LNCaP clone FGC (cell line): Measurements from ENCODE around the gene GLT8D1.
"Not testable (repeated sequence)": the region's sequence is repeated elsewhere in the genome, so short reads cannot be mapped to it uniquely, and the experiment has no call there.

Experiments
- DNase-seq: peaks from one replicate; pipeline ENCODE4 v3.0.0-alpha.2; 2011; ENCODE audit warnings: low read depth
- H3K4me3 ChIP-seq: 2 replicates; pipeline ENCODE4 v1.5.1; 2011; ENCODE audit warnings: mild to moderate bottlenecking, low read depth, low read length, control low read depth
- CTCF ChIP-seq: IDR thresholded peaks from 2 replicates; pipeline ENCODE4 v1.5.1; 2012; ENCODE audit warnings: mild to moderate bottlenecking; ENCODE audit not compliant: control insufficient read depth, insufficient read depth; ENCODE audit errors: extremely low read depth

Gene GLT8D1

GRCh38 chr3:52682016-52682415 is 23.6 kb downstream of the GLT8D1 start:
- TF ChIP-seq CTCF, result peak; percentile 37; the same call in 1 of the 2 replicates
- no peak for DNase-seq
- no peak overlapping the region for H3K4me3 ChIP-seq

GRCh38 chr3:52681596-52681995 is 24.0 kb downstream of the GLT8D1 start:
- no peak for TF ChIP-seq CTCF
- no peak overlapping the region for H3K4me3 ChIP-seq
- no peak for DNase-seq

DNA sequence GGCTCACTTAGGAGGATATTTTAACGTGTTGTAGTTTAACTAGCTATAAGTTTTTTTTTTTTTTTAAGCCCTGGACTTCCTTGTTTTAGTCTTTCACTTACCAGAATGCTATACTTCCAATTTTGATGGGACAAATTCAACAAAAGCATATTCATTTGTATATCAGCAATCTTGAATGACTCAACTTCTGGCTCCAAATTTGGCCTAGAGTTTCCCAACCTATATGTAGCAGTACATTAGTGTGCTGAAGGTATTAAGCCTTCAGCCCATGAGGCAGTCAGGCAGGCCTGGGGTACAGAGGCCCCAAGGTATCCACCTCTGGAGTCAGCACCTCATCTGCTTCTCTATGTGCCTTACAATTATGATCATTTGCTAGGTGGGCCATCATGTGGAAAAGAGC is 25.8 kb downstream of the GLT8D1 start:
- DNase-seq, result no peak
- TF ChIP-seq CTCF, result no peak

DNA sequence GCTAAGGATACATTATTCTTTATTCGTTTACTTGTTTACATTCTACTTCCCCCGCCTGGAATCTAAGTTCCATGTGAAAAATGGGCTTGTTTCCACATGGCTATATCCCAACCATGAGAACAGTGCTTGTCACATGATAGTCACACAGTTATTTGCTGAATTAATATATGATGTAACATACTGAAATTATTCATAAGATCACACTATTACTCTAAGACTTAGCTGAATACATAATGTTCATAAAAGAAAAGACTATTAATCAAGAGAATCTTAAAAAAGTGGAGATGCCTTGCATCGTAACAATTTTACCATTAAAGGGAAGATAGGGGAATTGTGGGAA is 26.4 kb downstream of the GLT8D1 start:
- no peak overlapping the region for H3K4me3 ChIP-seq
- no peak for TF ChIP-seq CTCF
- DNase-seq, result peak; percentile 76

More for the DNA sequence above, 25.8 kb downstream of the GLT8D1 start:
- no peak overlapping the region for H3K4me3 ChIP-seq

GRCh38 chr3:52678265-52679198 is 27.1 kb downstream of the GLT8D1 start:
- no peak for DNase-seq
- no peak overlapping the region for H3K4me3 ChIP-seq

GRCh38 chr3:52676201-52676600 is 29.4 kb downstream of the GLT8D1 start:
- H3K4me3 ChIP-seq, DNase-seq: not testable (repeated sequence)

More at GRCh38 chr3:52678265-52679198, 27.1 kb downstream of the GLT8D1 start:
- TF ChIP-seq CTCF, result no peak

- no peak overlapping the region for H3K4me3 ChIP-seq
- no peak for DNase-seq
- no peak for TF ChIP-seq CTCF
These were observed 33.9 kb downstream of the GLT8D1 start for GRCh38 chr3:52671676-52672075.
